ENCODE data around the gene RAC2. TPM values are rescaled to one million over a fixed set of nuclear protein-coding genes. Genes with fewer than 3 reads are reported as not detected.

RAC2 gene
- total RNA-seq, 1 donor from 2014 or later, result 6.3 TPM

- no peak for FAIRE-seq
- H3K27me3 ChIP-seq (ENCODE audit: control insufficient read depth, insufficient read depth, low read length), result no peaks in the 10 kb centered on the region
Measured at GRCh38 chr22:37244922-37245722, 1.1 kb upstream of the RAC2 start.

GRCh38 chr22:37243402-37244113, 511 bp downstream of the RAC2 start:
- Histone ChIP-seq H3K4me3 (ENCODE audit: low read depth, low read length) (peak overlapping the region; percentile 44), H3K27me3 (ENCODE audit: control insufficient read depth, insufficient read depth, low read length) (no peaks in the 10 kb centered on the region), H3K36me3 (ENCODE audit: control insufficient read depth, insufficient read depth, low read length) (peaks cover 3% of the 10 kb centered on the region)
- DNase-seq (ENCODE audit: low read depth), result no peak
- peak; percentile 77 for FAIRE-seq
- no peak for TF ChIP-seq CTCF (IDR thresholded peaks at IDR 0.05; ENCODE audit: insufficient read depth, low read length, severe bottlenecking)

More at GRCh38 chr22:37244922-37245722, 1.1 kb upstream of the RAC2 start:
- H3K4me3 ChIP-seq (ENCODE audit: low read depth, low read length), result no peak overlapping the region
- no peak for TF ChIP-seq CTCF (IDR thresholded peaks at IDR 0.05; ENCODE audit: insufficient read depth, low read length, severe bottlenecking)
- no peak for DNase-seq (ENCODE audit: low read depth)
- H3K36me3 ChIP-seq (ENCODE audit: control insufficient read depth, insufficient read depth, low read length), result peaks cover 3% of the 10 kb centered on the region

- no peak for FAIRE-seq
- Histone ChIP-seq H3K36me3 (ENCODE audit: control insufficient read depth, insufficient read depth, low read length) (peaks cover 3% of the 10 kb centered on the region), H3K4me3 (ENCODE audit: low read depth, low read length) (no peak overlapping the region), H3K27me3 (ENCODE audit: control insufficient read depth, insufficient read depth, low read length) (no peaks in the 10 kb centered on the region)
- peak; percentile 67 for DNase-seq (ENCODE audit: low read depth)
- TF ChIP-seq CTCF (IDR thresholded peaks at IDR 0.05; ENCODE audit: insufficient read depth, low read length, severe bottlenecking), result no peak
Measured at GRCh38 chr22:37242395-37242918, 1.6 kb downstream of the RAC2 start.

GRCh38 chr22:37241351-37242142, 2.5 kb downstream of the RAC2 start:
- Histone ChIP-seq H3K4me3 (ENCODE audit: low read depth, low read length) (no peak overlapping the region), H3K27me3 (ENCODE audit: control insufficient read depth, insufficient read depth, low read length) (no peaks in the 10 kb centered on the region), H3K36me3 (ENCODE audit: control insufficient read depth, insufficient read depth, low read length) (peaks cover 3% of the 10 kb centered on the region)
- DNase-seq (ENCODE audit: low read depth) (no peak), FAIRE-seq (no peak)
- no peak for TF ChIP-seq CTCF (IDR thresholded peaks at IDR 0.05; ENCODE audit: insufficient read depth, low read length, severe bottlenecking)

- H3K27me3 ChIP-seq (ENCODE audit: control insufficient read depth, insufficient read depth, low read length), result no peaks in the 10 kb centered on the region
- no peak for DNase-seq (ENCODE audit: low read depth)
- no peak for TF ChIP-seq CTCF (IDR thresholded peaks at IDR 0.05; ENCODE audit: insufficient read depth, low read length, severe bottlenecking)
- peak; percentile 90 for FAIRE-seq
- H3K36me3 ChIP-seq (ENCODE audit: control insufficient read depth, insufficient read depth, low read length), result peaks cover 5% of the 10 kb centered on the region
- no peak overlapping the region for H3K4me3 ChIP-seq (ENCODE audit: low read depth, low read length)
Measured at GRCh38 chr22:37240941-37241320, 3.1 kb downstream of the RAC2 start.
